GM12891 (cell line): ENCODE measurements around the gene ABCG4.
A peak's percentile ranks its signal among the peaks of the same experiment; 100 is the strongest.
"Not testable (repeated sequence)": the region's sequence is repeated elsewhere in the genome, so short reads cannot be mapped to it uniquely, and the experiment has no call there.

Source experiments
- DNase-seq: peaks from one replicate; pipeline ENCODE4 v3.0.0; 2011; ENCODE audit warnings: low spot score; ENCODE audit not compliant: insufficient read length
- FAIRE-seq: peaks from 2 replicates; lab custom pipeline; 2011; peaks lifted over from hg19 to GRCh38; lab: Jason Lieb, UNC
- PAX5 ChIP-seq: IDR thresholded peaks from 2 replicates; pipeline ENCODE4 v1.6.1; 2011; ENCODE audit warnings: low read length, moderate library complexity, mild to moderate bottlenecking; ENCODE audit not compliant: insufficient read depth, severe bottlenecking
- POLR2A ChIP-seq: IDR thresholded peaks from 2 replicates; pipeline ENCODE4 v1.6.1; 2011; ENCODE audit warnings: low read depth, low read length, control low read depth
- POLR2AphosphoS5 ChIP-seq: IDR thresholded peaks from 2 replicates; pipeline ENCODE4 v1.6.1; 2011; ENCODE audit warnings: low read depth, low read length, control low read depth
- POU2F2 ChIP-seq: IDR thresholded peaks from 2 replicates; pipeline ENCODE4 v1.6.1; 2011; ENCODE audit warnings: low read depth, mild to moderate bottlenecking, control low read depth, low read length, moderate library complexity
- SPI1 ChIP-seq: IDR thresholded peaks from 2 replicates; pipeline ENCODE4 v1.6.1; 2011; ENCODE audit warnings: low read depth, low read length, control low read depth
- TAF1 ChIP-seq: IDR thresholded peaks from 2 replicates; pipeline ENCODE4 v1.6.1; 2011; ENCODE audit warnings: low read depth, low read length, control low read depth

The ABCG4 gene

GRCh38 chr11:119192111-119192510 is 43.3 kb downstream of the ABCG4 start:
- FAIRE-seq (no peak), DNase-seq (no peak)
- no peak for TF ChIP-seq POLR2A
- TF ChIP-seq SPI1, result no peak
- TF ChIP-seq TAF1, result no peak
- no peak for TF ChIP-seq POLR2AphosphoS5
- no peak for TF ChIP-seq POU2F2
- TF ChIP-seq PAX5, result no peak

GRCh38 chr11:119193001-119193400 is 44.1 kb downstream of the ABCG4 start:
- DNase-seq (no peak), FAIRE-seq (no peak)
- TF ChIP-seq SPI1 (no peak), TAF1 (no peak), POU2F2 (no peak), POLR2A (no peak), POLR2AphosphoS5 (no peak), PAX5 (no peak)

GRCh38 chr11:119193626-119194025 is 44.8 kb downstream of the ABCG4 start:
- DNase-seq (no peak), FAIRE-seq (no peak)
- TF ChIP-seq POLR2AphosphoS5 (no peak), TAF1 (no peak), POU2F2 (no peak)

GRCh38 chr11:119194811-119195440 is 46.1 kb downstream of the ABCG4 start:
- TF ChIP-seq TAF1 (no peak), SPI1 (no peak), POLR2A (no peak), POU2F2 (no peak), POLR2AphosphoS5 (no peak), PAX5 (no peak)
- no peak for DNase-seq
- no peak for FAIRE-seq

- DNase-seq (no peak), FAIRE-seq (no peak)
Measured at GRCh38 chr11:119195680-119196079, 46.8 kb downstream of the ABCG4 start.

GRCh38 chr11:119196833-119197483 is 48.1 kb downstream of the ABCG4 start:
- no peak for TF ChIP-seq POLR2AphosphoS5
- no peak for TF ChIP-seq PAX5
- 0 out of 2 replicates have a peak, but pooled peaks have one; percentile 11 for TF ChIP-seq SPI1
- FAIRE-seq (peak; percentile 93), DNase-seq (peak; percentile 67)

More at GRCh38 chr11:119195680-119196079, 46.8 kb downstream of the ABCG4 start:
- no peak for TF ChIP-seq SPI1
- TF ChIP-seq POU2F2, result no peak
- TF ChIP-seq POLR2A, result no peak
- TF ChIP-seq PAX5, result no peak
- no peak for TF ChIP-seq POLR2AphosphoS5
- TF ChIP-seq TAF1, result no peak

- DNase-seq, result no peak
- no peak for FAIRE-seq
- TF ChIP-seq POLR2A, result no peak
- no peak for TF ChIP-seq POLR2AphosphoS5
- no peak for TF ChIP-seq PAX5
- TF ChIP-seq POU2F2, result no peak
- TF ChIP-seq SPI1, result no peak
- TF ChIP-seq TAF1, result no peak
Measured at GRCh38 chr11:119198925-119199324, 50.1 kb downstream of the ABCG4 start.

- not testable (repeated sequence) for FAIRE-seq, DNase-seq
Measured at GRCh38 chr11:119201236-119201635, 52.4 kb downstream of the ABCG4 start.

- DNase-seq (no peak), FAIRE-seq (no peak)
- TF ChIP-seq POLR2AphosphoS5, result no peak
- no peak for TF ChIP-seq PAX5
Measured at GRCh38 chr11:119202554-119202953, 53.7 kb downstream of the ABCG4 start.

- no peak for FAIRE-seq
- TF ChIP-seq SPI1 (no peak), POLR2A (no peak), PAX5 (no peak), POU2F2 (no peak), POLR2AphosphoS5 (no peak), TAF1 (no peak)
Measured at GRCh38 chr11:119204066-119204465, 55.2 kb downstream of the ABCG4 start.

More at GRCh38 chr11:119204066-119204465, 55.2 kb downstream of the ABCG4 start:
- no peak for DNase-seq
